Ovary (tissue), 3 donors: ENCODE measurements around the gene SH3PXD2A.

Experiments used
- POLR2A ChIP-seq: fragments of 450-650 bp; IDR thresholded peaks from one replicate; pipeline ENCODE4 v1.6.1; 2017; ENCODE audit warnings: antibody characterized with exemption, mild to moderate bottlenecking, moderate library complexity
- TF ChIP-seq, protein P1 (sequence below), 3 donors: fragments of 450-650 bp in 2 of 3; fragments of 200-600 bp in 1 of 3; IDR thresholded peaks; one replicate each; pipeline versions ENCODE4 v1.5.1 to v1.8.0; 2016 to 2022; ENCODE audit warnings: antibody characterized with exemption in 3 of 3, mild to moderate bottlenecking in 1 of 3
- donor health status: DM: no; HTN: no; CAD: no.

DNA sequence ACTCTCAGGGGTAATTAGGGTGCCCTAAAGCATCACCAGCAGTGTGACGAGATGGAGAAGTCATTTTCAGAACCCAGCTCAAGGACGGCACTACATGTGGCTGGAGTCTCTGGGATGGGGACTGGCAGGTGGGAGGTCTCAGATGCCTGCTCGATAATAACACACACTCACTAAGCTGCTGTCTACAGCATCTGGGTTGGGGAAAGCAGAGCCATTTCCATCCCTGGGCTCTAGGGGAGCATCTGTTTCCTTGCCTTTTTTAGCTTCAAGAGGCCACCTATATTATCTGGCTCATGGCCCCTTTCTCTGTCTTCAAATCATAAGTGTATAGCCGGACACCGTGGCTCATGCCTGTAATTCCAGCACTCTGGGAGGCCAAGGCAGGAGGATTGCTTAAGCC is 79.6 kb downstream of the SH3PXD2A start:
- TF ChIP-seq, protein P1, sequence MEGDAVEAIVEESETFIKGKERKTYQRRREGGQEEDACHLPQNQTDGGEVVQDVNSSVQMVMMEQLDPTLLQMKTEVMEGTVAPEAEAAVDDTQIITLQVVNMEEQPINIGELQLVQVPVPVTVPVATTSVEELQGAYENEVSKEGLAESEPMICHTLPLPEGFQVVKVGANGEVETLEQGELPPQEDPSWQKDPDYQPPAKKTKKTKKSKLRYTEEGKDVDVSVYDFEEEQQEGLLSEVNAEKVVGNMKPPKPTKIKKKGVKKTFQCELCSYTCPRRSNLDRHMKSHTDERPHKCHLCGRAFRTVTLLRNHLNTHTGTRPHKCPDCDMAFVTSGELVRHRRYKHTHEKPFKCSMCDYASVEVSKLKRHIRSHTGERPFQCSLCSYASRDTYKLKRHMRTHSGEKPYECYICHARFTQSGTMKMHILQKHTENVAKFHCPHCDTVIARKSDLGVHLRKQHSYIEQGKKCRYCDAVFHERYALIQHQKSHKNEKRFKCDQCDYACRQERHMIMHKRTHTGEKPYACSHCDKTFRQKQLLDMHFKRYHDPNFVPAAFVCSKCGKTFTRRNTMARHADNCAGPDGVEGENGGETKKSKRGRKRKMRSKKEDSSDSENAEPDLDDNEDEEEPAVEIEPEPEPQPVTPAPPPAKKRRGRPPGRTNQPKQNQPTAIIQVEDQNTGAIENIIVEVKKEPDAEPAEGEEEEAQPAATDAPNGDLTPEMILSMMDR (IDR thresholded peaks at IDR 0.05) = no peak
- TF ChIP-seq POLR2A = no peak
